Adipocyte (in vitro differentiated cells): ENCODE measurements around the gene UBE2R2.
"Not testable (repeated sequence)": the region's sequence is repeated elsewhere in the genome, so short reads cannot be mapped to it uniquely, and the experiment has no call there.

Source experiments
- DNase-seq: peaks from one replicate; pipeline ENCODE4 v3.0.0-alpha.2; 2015; ENCODE audit warnings: low read depth
- H3K27me3 ChIP-seq: replicated peaks from 2 replicates; pipeline ENCODE4 v1.7.0; 2013; ENCODE audit warnings: mild to moderate bottlenecking, low read length, moderate library complexity; ENCODE audit not compliant: control insufficient read depth, insufficient read depth
- H3K36me3 ChIP-seq: 2 replicates; pipeline ENCODE4 v1.7.0; 2013; ENCODE audit warnings: low read length, mild to moderate bottlenecking, moderate library complexity; ENCODE audit not compliant: control insufficient read depth, insufficient read depth, severe bottlenecking
- H3K4me1 ChIP-seq: 2 replicates; pipeline ENCODE4 v1.7.0; 2013; ENCODE audit warnings: mild to moderate bottlenecking, low read length, moderate library complexity; ENCODE audit not compliant: control insufficient read depth, insufficient read depth
- H3K4me3 ChIP-seq: 2 replicates; pipeline ENCODE4 v1.7.0; 2013; ENCODE audit warnings: mild to moderate bottlenecking, low read length, moderate library complexity
- H3K9ac ChIP-seq: 2 replicates; pipeline ENCODE4 v1.7.0; 2013; ENCODE audit warnings: mild to moderate bottlenecking, low read length, moderate library complexity
- H3K9me3 ChIP-seq: 2 replicates; pipeline ENCODE4 v1.7.0; 2013; ENCODE audit warnings: mild to moderate bottlenecking, low read length, moderate library complexity; ENCODE audit not compliant: control insufficient read depth

The UBE2R2 gene

GRCh38 chr9:33847894-33848205, 30.9 kb downstream of the UBE2R2 start:
- not testable (repeated sequence) for H3K4me3 ChIP-seq, H3K9me3 ChIP-seq, H3K36me3 ChIP-seq, H3K9ac ChIP-seq, DNase-seq, H3K27me3 ChIP-seq
- peaks cover 29% of the 10 kb centered on the region for H3K4me1 ChIP-seq

- H3K4me1 ChIP-seq, result peaks cover 29% of the 10 kb centered on the region
- no peak for DNase-seq
These were observed 33.3 kb downstream of the UBE2R2 start for GRCh38 chr9:33850267-33850629.

GRCh38 chr9:33850677-33851076, 33.7 kb downstream of the UBE2R2 start:
- DNase-seq, result no peak
- no peak overlapping the region for H3K4me3 ChIP-seq
- H3K27me3 ChIP-seq, result no peaks in the 10 kb centered on the region
- H3K36me3 ChIP-seq, result no peaks in the 10 kb centered on the region
- H3K9ac ChIP-seq, result no peak overlapping the region
- H3K4me1 ChIP-seq, result peaks cover 29% of the 10 kb centered on the region
- H3K9me3 ChIP-seq, result no peaks in the 10 kb centered on the region

More at GRCh38 chr9:33850267-33850629, 33.3 kb downstream of the UBE2R2 start:
- Histone ChIP-seq H3K27me3 (no peaks in the 10 kb centered on the region), H3K36me3 (no peaks in the 10 kb centered on the region), H3K9me3 (no peaks in the 10 kb centered on the region), H3K9ac (no peak overlapping the region), H3K4me3 (no peak overlapping the region)

- Histone ChIP-seq H3K9ac (peak overlapping the region; percentile 42), H3K4me3 (no peak overlapping the region), H3K4me1 (peaks cover 29% of the 10 kb centered on the region), H3K27me3 (no peaks in the 10 kb centered on the region), H3K9me3 (no peaks in the 10 kb centered on the region), H3K36me3 (no peaks in the 10 kb centered on the region)
- DNase-seq, result peak; percentile 53
These were observed 34.3 kb downstream of the UBE2R2 start for GRCh38 chr9:33851301-33851700.

GRCh38 chr9:33852216-33852826, 35.4 kb downstream of the UBE2R2 start:
- Histone ChIP-seq H3K4me3 (no peak overlapping the region), H3K4me1 (peaks cover 26% of the 10 kb centered on the region), H3K9ac (no peak overlapping the region), H3K9me3 (no peaks in the 10 kb centered on the region), H3K27me3 (no peaks in the 10 kb centered on the region), H3K36me3 (no peaks in the 10 kb centered on the region)
- DNase-seq, result peak; percentile 73

- DNase-seq, result no peak
- no peak overlapping the region for H3K9ac ChIP-seq
- no peaks in the 10 kb centered on the region for H3K27me3 ChIP-seq
- no peaks in the 10 kb centered on the region for H3K9me3 ChIP-seq
- H3K36me3 ChIP-seq, result no peaks in the 10 kb centered on the region
- no peak overlapping the region for H3K4me3 ChIP-seq
- peaks cover 16% of the 10 kb centered on the region for H3K4me1 ChIP-seq
These were observed 39.3 kb downstream of the UBE2R2 start for GRCh38 chr9:33856247-33856646.

GRCh38 chr9:33858423-33858822, 41.5 kb downstream of the UBE2R2 start:
- peak; percentile 9 for DNase-seq
- no peak overlapping the region for H3K4me3 ChIP-seq
- no peaks in the 10 kb centered on the region for H3K36me3 ChIP-seq
- H3K9ac ChIP-seq, result no peak overlapping the region
- peaks cover 3% of the 10 kb centered on the region for H3K4me1 ChIP-seq
- H3K9me3 ChIP-seq, result no peaks in the 10 kb centered on the region
- H3K27me3 ChIP-seq, result no peaks in the 10 kb centered on the region

GRCh38 chr9:33860200-33860871, 43.4 kb downstream of the UBE2R2 start:
- H3K9me3 ChIP-seq, result no peaks in the 10 kb centered on the region

GRCh38 chr9:33861917-33862453, 45.0 kb downstream of the UBE2R2 start:
- no peaks in the 10 kb centered on the region for H3K27me3 ChIP-seq
- DNase-seq, result no peak
- H3K9ac ChIP-seq, result no peak overlapping the region
- H3K4me3 ChIP-seq, result no peak overlapping the region
- no peaks in the 10 kb centered on the region for H3K36me3 ChIP-seq
- peaks cover 3% of the 10 kb centered on the region for H3K4me1 ChIP-seq
- H3K9me3 ChIP-seq, result no peaks in the 10 kb centered on the region

More at GRCh38 chr9:33860200-33860871, 43.4 kb downstream of the UBE2R2 start:
- H3K4me3 ChIP-seq, result no peak overlapping the region
- peaks cover 3% of the 10 kb centered on the region for H3K4me1 ChIP-seq
- no peaks in the 10 kb centered on the region for H3K36me3 ChIP-seq
- peak; percentile 15 for DNase-seq
- no peak overlapping the region for H3K9ac ChIP-seq
- no peaks in the 10 kb centered on the region for H3K27me3 ChIP-seq

- not testable (repeated sequence) for H3K4me3 ChIP-seq, DNase-seq, H3K27me3 ChIP-seq, H3K9me3 ChIP-seq, H3K36me3 ChIP-seq, H3K9ac ChIP-seq
- peaks cover 11% of the 10 kb centered on the region for H3K4me1 ChIP-seq
These were observed 46.1 kb downstream of the UBE2R2 start for GRCh38 chr9:33863027-33863426.

- no peaks in the 10 kb centered on the region for H3K36me3 ChIP-seq
- peaks cover 20% of the 10 kb centered on the region for H3K4me1 ChIP-seq
- no peaks in the 10 kb centered on the region for H3K27me3 ChIP-seq
- peak overlapping the region; percentile 30 for H3K9ac ChIP-seq
- peak; percentile 60 for DNase-seq
- H3K4me3 ChIP-seq, result peak overlapping the region; percentile 48
- H3K9me3 ChIP-seq, result no peaks in the 10 kb centered on the region
These were observed 50.9 kb downstream of the UBE2R2 start for GRCh38 chr9:33867747-33868439.
